ENCODE data around the gene ARID3C. TPM values are rescaled to one million over a fixed set of nuclear protein-coding genes. Genes with fewer than 3 reads are reported as not detected.

Gene ARID3C
- total and polyA plus RNA-seq, 10 of the 15 experiments (the other 5 are each of a cell fraction or from before 2014, with no cell fraction given), result not detected

GRCh38 chr9:34591248-34591916 is 37.5 kb downstream of the ARID3C start:
- ATAC-seq (peak; percentile 97), DNase-seq (ENCODE audit: low read depth, low spot score) (no peak), FAIRE-seq (peak; percentile 94)
- no peaks in the 10 kb centered on the region for H3K9me3 ChIP-seq (replicated peaks; ENCODE audit: control insufficient read depth, insufficient read depth, low read length)
- H3K4me2 ChIP-seq (ENCODE audit: control insufficient read depth, insufficient read depth), result no peak overlapping the region; the same call in 1 of the 2 replicates
- H3K27ac ChIP-seq (ENCODE audit: control insufficient read depth, insufficient read depth), result no peak overlapping the region
- H3K4me1 ChIP-seq (ENCODE audit: control insufficient read depth, insufficient read depth, low read length), result peaks cover 2% of the 10 kb centered on the region; the same call in 1 of the 2 replicates
- H2AFZ ChIP-seq (ENCODE audit: control insufficient read depth, low read depth, low read length), result no peak overlapping the region
- in situ Hi-C loops (cut with MboI) (loop anchor here (5.0 kb wide), 1 partner anchor 51 kb away; no protein-coding TSS in a partner anchor), intact Hi-C loops (cut with micrococcal nuclease; ENCODE audit: unreplicated experiment) (loop anchor here (1.0 kb wide), 2 partner anchors 43 to 154 kb away; no protein-coding TSS in a partner anchor)
- H4K20me1 ChIP-seq (ENCODE audit: control insufficient read depth, insufficient read depth), result peaks cover 14% of the 10 kb centered on the region
- H3K4me3 ChIP-seq, result no peak overlapping the region
- POLR2A ChIA-PET, result interaction anchor here (1.2 kb wide), 1 partner anchor 44 kb away, joined by 3 read pairs; no protein-coding TSS in a partner anchor
- no TSS peak for BruUV-seq (replicated peaks)
- peaks cover 28 to 50% of the 10 kb centered on the region in 2 experiments for H3K27me3 ChIP-seq (replicated peaks in 1 of 2; ENCODE audit: control insufficient read depth in 2 of 2, insufficient read depth in 2 of 2, low read length in 1 of 2)
- no peak overlapping the region for H3K9ac ChIP-seq (ENCODE audit: control insufficient read depth, insufficient read depth, low read length)
- SMC1A ChIA-PET (ENCODE audit: uncharacterized antibody, unreplicated experiment), result interaction anchor here (1.0 to 1.3 kb wide), 5 partner anchors 16 to 261 kb away, joined by 3 to 4 read pairs (median 3); no protein-coding TSS in a partner anchor
- H3K36me3 ChIP-seq (ENCODE audit: control insufficient read depth in 2 of 2, insufficient read depth in 2 of 2, low read length in 1 of 2), result no peaks in the 10 kb centered on the region
- CTCF ChIA-PET, result interaction anchor here (0.8 to 3.1 kb wide), 15 partner anchors 10 to 202 kb away, joined by 3 to 32 read pairs (median 3); partner anchors contain the start of gene RPP25L
- H3K79me2 ChIP-seq (ENCODE audit: control insufficient read depth, insufficient read depth, low read length), result no peaks in the 10 kb centered on the region
- 9% methylated on average over 60 of the region's 60 CpGs for WGBS (ENCODE audit: insufficient coverage, insufficient replicate concordance, low lambda C conversion rate, missing lambda C conversion rate)
- RAD21 ChIA-PET (ENCODE audit: unreplicated experiment), result interaction anchor here (1.4 kb wide), 1 partner anchor 188 kb away, joined by 7 read pairs; no protein-coding TSS in a partner anchor
- TF ChIP-seq YY1 (IDR thresholded peaks at IDR 0.05; ENCODE audit: low read depth, low read length) (peak; percentile 54; the same call in 1 of the 2 replicates), RB1 (IDR thresholded peaks at IDR 0.05; ENCODE audit: borderline replicate concordance) (0 out of 2 replicates have a peak, but pooled peaks have one; percentile 37), RAD21 (IDR thresholded peaks at IDR 0.05; ENCODE audit: insufficient read depth, low read depth, low read length) (peak; percentile 66), ATF7 (IDR thresholded peaks at IDR 0.05; ENCODE audit: low read depth) (no peak), RCOR1 (conservative IDR thresholded peaks at IDR 0.05; ENCODE audit: low read depth, low read length) (no peak), MTA2 (IDR thresholded peaks at IDR 0.05; ENCODE audit: low read depth) (no peak), IKZF1 (conservative IDR thresholded peaks at IDR 0.05) (peak; percentile 27; the same call in 1 of the 2 replicates), EGR1 (IDR thresholded peaks at IDR 0.05; ENCODE audit: borderline replicate concordance in 1 of 2, low read depth in 2 of 2, low read length in 2 of 2) (no peak), SREBF2 (IDR thresholded peaks at IDR 0.05; ENCODE audit: low read length) (no peak), ZSCAN29 (IDR thresholded peaks at IDR 0.05) (no peak), NR2C2 (IDR thresholded peaks at IDR 0.05; ENCODE audit: borderline replicate concordance, control insufficient read depth, insufficient read length, low read depth) (no peak), NBN (IDR thresholded peaks at IDR 0.05) (no peak), CTCF (IDR thresholded peaks at IDR 0.05 in 2 of 3, conservative IDR thresholded peaks at IDR 0.05 in 1 of 3; ENCODE audit: control insufficient read depth in 2 of 3, extremely low read depth in 1 of 3, insufficient read depth in 1 of 3, low read depth in 3 of 3, low read length in 3 of 3) (peak; percentile 75 to 94 (median 87)), SUPT20H (IDR thresholded peaks at IDR 0.05; ENCODE audit: borderline replicate concordance, control insufficient read depth, low read depth, low read length) (no peak), STAT1 (conservative IDR thresholded peaks at IDR 0.05) (no peak), HSF1 (IDR thresholded peaks at IDR 0.05; ENCODE audit: low read depth, low read length) (no peak), REST (IDR thresholded peaks at IDR 0.05; ENCODE audit: low read depth, low read length) (no peak)
